ENCODE results near the gene NLGN1. TPM values are rescaled to one million over a fixed set of nuclear protein-coding genes. Genes with fewer than 3 reads are reported as not detected.

Gene NLGN1
- polyA plus RNA-seq, 1 donor from 2014 or later = 2.7 TPM

GRCh38 chr3:174268586-174268985 is 871.0 kb downstream of the NLGN1 start:
- Histone ChIP-seq H3K4me2 (ENCODE audit: low read length) (no peak overlapping the region), H3K27ac (ENCODE audit: low read length) (no peak overlapping the region), H3K27me3 (ENCODE audit: insufficient read depth, low read depth, low read length) (no peaks in the 10 kb centered on the region), H3K9me3 (ENCODE audit: low read length) (no peaks in the 10 kb centered on the region), H3K36me3 (ENCODE audit: insufficient read depth, low read length) (no peaks in the 10 kb centered on the region), H4K20me1 (ENCODE audit: insufficient read depth) (no peaks in the 10 kb centered on the region), H3F3A (ENCODE audit: insufficient read depth, low read length, poor library complexity, severe bottlenecking) (no peaks in the 10 kb centered on the region), H3K9ac (ENCODE audit: low read length) (no peak overlapping the region), H2AFZ (ENCODE audit: low read depth, low read length) (no peak overlapping the region), H3K79me2 (replicated peaks; ENCODE audit: insufficient read depth, low read length) (no peaks in the 10 kb centered on the region), H3K9me2 (ENCODE audit: insufficient read depth, low read length) (no peaks in the 10 kb centered on the region), H3K4me3 (ENCODE audit: low read length) (no peak overlapping the region)
- TF ChIP-seq EP300 (conservative IDR thresholded peaks at IDR 0.05; ENCODE audit: poor library complexity, severe bottlenecking) (no peak), RAD21 (conservative IDR thresholded peaks at IDR 0.05) (no peak), SMC3 (conservative IDR thresholded peaks at IDR 0.05; ENCODE audit: poor library complexity) (no peak), TAF1 (IDR thresholded peaks at IDR 0.05; ENCODE audit: low read depth) (no peak), MXI1 (conservative IDR thresholded peaks at IDR 0.05; ENCODE audit: poor library complexity, severe bottlenecking) (no peak), EZH2 (IDR thresholded peaks at IDR 0.05; ENCODE audit: borderline replicate concordance, insufficient read depth, low read length, poor library complexity, severe bottlenecking) (no peak), POLR2AphosphoS5 (IDR thresholded peaks at IDR 0.05) (no peak), CTCF (IDR thresholded peaks at IDR 0.05; ENCODE audit: poor library complexity, severe bottlenecking) (no peak), REST (IDR thresholded peaks at IDR 0.05; ENCODE audit: borderline replicate concordance) (no peak)

- no peaks in the 10 kb centered on the region for H3K79me2 ChIP-seq (replicated peaks; ENCODE audit: insufficient read depth, low read length)
- no peaks in the 10 kb centered on the region for H3K9me2 ChIP-seq (ENCODE audit: insufficient read depth, low read length)
- TF ChIP-seq EP300 (conservative IDR thresholded peaks at IDR 0.05; ENCODE audit: poor library complexity, severe bottlenecking) (no peak), RAD21 (conservative IDR thresholded peaks at IDR 0.05) (no peak), POLR2AphosphoS5 (IDR thresholded peaks at IDR 0.05) (no peak), MXI1 (conservative IDR thresholded peaks at IDR 0.05; ENCODE audit: poor library complexity, severe bottlenecking) (no peak)
- H3K9me3 ChIP-seq (ENCODE audit: low read length) = no peaks in the 10 kb centered on the region
- no peak overlapping the region for H3K27ac ChIP-seq (ENCODE audit: low read length)
- no peak overlapping the region for H3K9ac ChIP-seq (ENCODE audit: low read length)
- no peaks in the 10 kb centered on the region for H3K27me3 ChIP-seq (ENCODE audit: insufficient read depth, low read depth, low read length)
- no peak overlapping the region for H3K4me2 ChIP-seq (ENCODE audit: low read length)
- no peaks in the 10 kb centered on the region for H4K20me1 ChIP-seq (ENCODE audit: insufficient read depth)
- H3K4me3 ChIP-seq (ENCODE audit: low read length) = no peak overlapping the region
- no peaks in the 10 kb centered on the region for H3F3A ChIP-seq (ENCODE audit: insufficient read depth, low read length, poor library complexity, severe bottlenecking)
- H3K36me3 ChIP-seq (ENCODE audit: insufficient read depth, low read length) = no peaks in the 10 kb centered on the region
- H2AFZ ChIP-seq (ENCODE audit: low read depth, low read length) = no peak overlapping the region
These were observed 873.3 kb downstream of the NLGN1 start for GRCh38 chr3:174270841-174271240.

Data from neural cell (in vitro differentiated cells).